ENCODE measurements around the gene MNT.
A peak's percentile ranks its signal among the peaks of the same experiment; 100 is the strongest.

MNT gene

GRCh38 chr17:2415081-2415480, 14.2 kb upstream of the MNT start:
- DNase-seq (ENCODE audit: low read depth in 2 of 2) = no peak

GRCh38 chr17:2414446-2415064, 13.7 kb upstream of the MNT start:
- DNase-seq (ENCODE audit: low read depth in 2 of 2) = no peak

- DNase-seq (ENCODE audit: low read depth in 2 of 2) = no peak
Measured at GRCh38 chr17:2412561-2413021, 11.7 kb upstream of the MNT start.

GRCh38 chr17:2410951-2411350, 10.1 kb upstream of the MNT start:
- DNase-seq (ENCODE audit: low read depth in 2 of 2) = no peak

GRCh38 chr17:2406903-2407790, 6.3 kb upstream of the MNT start:
- DNase-seq (ENCODE audit: low read depth in 2 of 2) = no peak

- DNase-seq (ENCODE audit: low read depth in 2 of 2) = no peak
Measured at GRCh38 chr17:2406271-2406902, 5.5 kb upstream of the MNT start.

GRCh38 chr17:2405247-2405926, 4.5 kb upstream of the MNT start:
- no peak for DNase-seq (ENCODE audit: low read depth in 2 of 2)

- DNase-seq (ENCODE audit: low read depth in 2 of 2) = no peak
Measured at GRCh38 chr17:2403044-2403443, 2.2 kb upstream of the MNT start.

- no peak for DNase-seq (ENCODE audit: low read depth in 2 of 2)
Measured at GRCh38 chr17:2402544-2402943, 1.7 kb upstream of the MNT start.

- peak; percentile 98 for DNase-seq (ENCODE audit: low read depth in 2 of 2)
Measured at GRCh38 chr17:2401426-2402221, 764 bp upstream of the MNT start.

GRCh38 chr17:2400474-2400866, 390 bp downstream of the MNT start:
- DNase-seq (ENCODE audit: low read depth in 2 of 2) = peak in 1 of 2 donors; percentile 50

- peak; percentile 83 to 95 for DNase-seq (ENCODE audit: low read depth in 2 of 2)
Measured at GRCh38 chr17:2399572-2400473, 1.0 kb downstream of the MNT start.

- DNase-seq (ENCODE audit: low read depth in 2 of 2) = peak; percentile 51 to 53
Measured at GRCh38 chr17:2398655-2399571, 1.9 kb downstream of the MNT start.

GRCh38 chr17:2398182-2398581, 2.7 kb downstream of the MNT start:
- no peak for DNase-seq (ENCODE audit: low read depth in 2 of 2)

- DNase-seq (ENCODE audit: low read depth in 2 of 2) = no peak
Measured at GRCh38 chr17:2397247-2398171, 3.4 kb downstream of the MNT start.

GRCh38 chr17:2396568-2397246, 4.2 kb downstream of the MNT start:
- DNase-seq (ENCODE audit: low read depth in 2 of 2) = peak in 1 of 2 donors; percentile 45

GRCh38 chr17:2396192-2396567, 4.7 kb downstream of the MNT start:
- no peak for DNase-seq (ENCODE audit: low read depth in 2 of 2)

Measured in stimulated activated CD4-positive, alpha-beta T cell treated with anti-CD3 and anti-CD28 coated beads, Interleukin-1b, Interleukin-23, amount 100 ng/mL, for 4 hours (primary cell).